ENCODE measurements around the gene DUSP7.

Gene DUSP7

GRCh38 chr3:52021489-52022268 lies 34.7 kb downstream of the DUSP7 start:
- 91 to 92% methylated on average over 10 of the region's 10 CpGs for WGBS, 2 experiments
- Histone ChIP-seq H3K4me1 (ENCODE audit: control insufficient read depth, insufficient read depth, low read length) (peaks cover 47% of the 10 kb centered on the region), H3K9me3 (ENCODE audit: control insufficient read depth, low read length) (no peaks in the 10 kb centered on the region), H3K36me3 (ENCODE audit: control insufficient read depth, insufficient read depth, low read length) (no peaks in the 10 kb centered on the region), H3K4me3 (ENCODE audit: insufficient read depth, low read depth, low read length) (no peak overlapping the region), H3K27me3 (ENCODE audit: control insufficient read depth, insufficient read depth, low read length, poor library complexity, severe bottlenecking) (no peaks in the 10 kb centered on the region), H3K27ac (ENCODE audit: insufficient read depth, low read depth, low read length, poor library complexity, severe bottlenecking) (no peak overlapping the region)

- WGBS, 2 experiments, result 95% methylated on average over 7 of the region's 7 CpGs
- no peak overlapping the region for H3K4me3 ChIP-seq (ENCODE audit: insufficient read depth, low read depth, low read length)
- no peak overlapping the region for H3K27ac ChIP-seq (ENCODE audit: insufficient read depth, low read depth, low read length, poor library complexity, severe bottlenecking)
- H3K27me3 ChIP-seq (ENCODE audit: control insufficient read depth, insufficient read depth, low read length, poor library complexity, severe bottlenecking), result no peaks in the 10 kb centered on the region
- H3K36me3 ChIP-seq (ENCODE audit: control insufficient read depth, insufficient read depth, low read length), result no peaks in the 10 kb centered on the region
- no peaks in the 10 kb centered on the region for H3K9me3 ChIP-seq (ENCODE audit: control insufficient read depth, low read length)
- H3K4me1 ChIP-seq (ENCODE audit: control insufficient read depth, insufficient read depth, low read length), result peaks cover 41% of the 10 kb centered on the region
Measured at GRCh38 chr3:52020796-52021195, 35.6 kb downstream of the DUSP7 start.

- H3K36me3 ChIP-seq (ENCODE audit: control insufficient read depth, insufficient read depth, low read length), result no peaks in the 10 kb centered on the region
- 79 to 81% methylated on average over 16 to 17 of the region's 17 CpGs for WGBS, 2 experiments
- H3K27ac ChIP-seq (ENCODE audit: insufficient read depth, low read depth, low read length, poor library complexity, severe bottlenecking), result no peak overlapping the region
- peaks cover 33% of the 10 kb centered on the region for H3K4me1 ChIP-seq (ENCODE audit: control insufficient read depth, insufficient read depth, low read length)
- H3K27me3 ChIP-seq (ENCODE audit: control insufficient read depth, insufficient read depth, low read length, poor library complexity, severe bottlenecking), result no peaks in the 10 kb centered on the region
- H3K9me3 ChIP-seq (ENCODE audit: control insufficient read depth, low read length), result no peaks in the 10 kb centered on the region
- no peak overlapping the region for H3K4me3 ChIP-seq (ENCODE audit: insufficient read depth, low read depth, low read length)
Measured at GRCh38 chr3:52019352-52020080, 36.9 kb downstream of the DUSP7 start.

GRCh38 chr3:52018319-52019000 lies 37.9 kb downstream of the DUSP7 start:
- 93 to 94% methylated on average over 21 of the region's 21 CpGs for WGBS, 2 experiments
- H3K27ac ChIP-seq (ENCODE audit: insufficient read depth, low read depth, low read length, poor library complexity, severe bottlenecking), result no peak overlapping the region
- no peak overlapping the region for H3K4me3 ChIP-seq (ENCODE audit: insufficient read depth, low read depth, low read length)
- H3K9me3 ChIP-seq (ENCODE audit: control insufficient read depth, low read length), result no peaks in the 10 kb centered on the region
- H3K27me3 ChIP-seq (ENCODE audit: control insufficient read depth, insufficient read depth, low read length, poor library complexity, severe bottlenecking), result no peaks in the 10 kb centered on the region
- no peaks in the 10 kb centered on the region for H3K36me3 ChIP-seq (ENCODE audit: control insufficient read depth, insufficient read depth, low read length)
- H3K4me1 ChIP-seq (ENCODE audit: control insufficient read depth, insufficient read depth, low read length), result peaks cover 23% of the 10 kb centered on the region

GRCh38 chr3:52017586-52017985 lies 38.8 kb downstream of the DUSP7 start:
- WGBS, 2 experiments, result 92 to 93% methylated on average over 11 of the region's 11 CpGs
- peaks cover 15% of the 10 kb centered on the region for H3K4me1 ChIP-seq (ENCODE audit: control insufficient read depth, insufficient read depth, low read length)
- no peaks in the 10 kb centered on the region for H3K36me3 ChIP-seq (ENCODE audit: control insufficient read depth, insufficient read depth, low read length)
- H3K4me3 ChIP-seq (ENCODE audit: insufficient read depth, low read depth, low read length), result no peak overlapping the region
- no peak overlapping the region for H3K27ac ChIP-seq (ENCODE audit: insufficient read depth, low read depth, low read length, poor library complexity, severe bottlenecking)
- H3K9me3 ChIP-seq (ENCODE audit: control insufficient read depth, low read length), result no peaks in the 10 kb centered on the region
- H3K27me3 ChIP-seq (ENCODE audit: control insufficient read depth, insufficient read depth, low read length, poor library complexity, severe bottlenecking), result no peaks in the 10 kb centered on the region

GRCh38 chr3:52015438-52016228 lies 40.7 kb downstream of the DUSP7 start:
- Histone ChIP-seq H3K27ac (ENCODE audit: insufficient read depth, low read depth, low read length, poor library complexity, severe bottlenecking) (no peak overlapping the region), H3K27me3 (ENCODE audit: control insufficient read depth, insufficient read depth, low read length, poor library complexity, severe bottlenecking) (no peaks in the 10 kb centered on the region), H3K4me3 (ENCODE audit: insufficient read depth, low read depth, low read length) (no peak overlapping the region), H3K36me3 (ENCODE audit: control insufficient read depth, insufficient read depth, low read length) (no peaks in the 10 kb centered on the region), H3K4me1 (ENCODE audit: control insufficient read depth, insufficient read depth, low read length) (peaks cover 9% of the 10 kb centered on the region), H3K9me3 (ENCODE audit: control insufficient read depth, low read length) (no peaks in the 10 kb centered on the region)
- 92 to 93% methylated on average over 13 of the region's 13 CpGs for WGBS, 2 experiments

GRCh38 chr3:52014613-52015012 lies 41.8 kb downstream of the DUSP7 start:
- Histone ChIP-seq H3K27ac (ENCODE audit: insufficient read depth, low read depth, low read length, poor library complexity, severe bottlenecking) (no peak overlapping the region), H3K36me3 (ENCODE audit: control insufficient read depth, insufficient read depth, low read length) (no peaks in the 10 kb centered on the region), H3K9me3 (ENCODE audit: control insufficient read depth, low read length) (no peaks in the 10 kb centered on the region), H3K27me3 (ENCODE audit: control insufficient read depth, insufficient read depth, low read length, poor library complexity, severe bottlenecking) (no peaks in the 10 kb centered on the region), H3K4me3 (ENCODE audit: insufficient read depth, low read depth, low read length) (no peak overlapping the region), H3K4me1 (ENCODE audit: control insufficient read depth, insufficient read depth, low read length) (peaks cover 6% of the 10 kb centered on the region)
- 74 to 75% methylated on average over 8 of the region's 8 CpGs for WGBS, 2 experiments

GRCh38 chr3:52013802-52014598 lies 42.4 kb downstream of the DUSP7 start:
- Histone ChIP-seq H3K27ac (ENCODE audit: insufficient read depth, low read depth, low read length, poor library complexity, severe bottlenecking) (no peak overlapping the region), H3K27me3 (ENCODE audit: control insufficient read depth, insufficient read depth, low read length, poor library complexity, severe bottlenecking) (no peaks in the 10 kb centered on the region), H3K4me1 (ENCODE audit: control insufficient read depth, insufficient read depth, low read length) (no peaks in the 10 kb centered on the region), H3K4me3 (ENCODE audit: insufficient read depth, low read depth, low read length) (no peak overlapping the region), H3K9me3 (ENCODE audit: control insufficient read depth, low read length) (no peaks in the 10 kb centered on the region), H3K36me3 (ENCODE audit: control insufficient read depth, insufficient read depth, low read length) (no peaks in the 10 kb centered on the region)
- WGBS, 2 experiments, result 91 to 96% methylated on average over 6 of the region's 6 CpGs

GRCh38 chr3:52012699-52013098 lies 43.7 kb downstream of the DUSP7 start:
- 90 to 95% methylated on average over 7 of the region's 7 CpGs for WGBS, 2 experiments
- H3K9me3 ChIP-seq (ENCODE audit: control insufficient read depth, low read length), result no peaks in the 10 kb centered on the region
- H3K27ac ChIP-seq (ENCODE audit: insufficient read depth, low read depth, low read length, poor library complexity, severe bottlenecking), result no peak overlapping the region
- no peaks in the 10 kb centered on the region for H3K27me3 ChIP-seq (ENCODE audit: control insufficient read depth, insufficient read depth, low read length, poor library complexity, severe bottlenecking)
- H3K4me1 ChIP-seq (ENCODE audit: control insufficient read depth, insufficient read depth, low read length), result no peaks in the 10 kb centered on the region
- H3K36me3 ChIP-seq (ENCODE audit: control insufficient read depth, insufficient read depth, low read length), result no peaks in the 10 kb centered on the region
- H3K4me3 ChIP-seq (ENCODE audit: insufficient read depth, low read depth, low read length), result no peak overlapping the region

Measured in ectodermal cell (in vitro differentiated cells).